Type B pancreatic cell (in vitro differentiated cells): ENCODE results near the gene DIPK1B. TPM values are rescaled to one million over a fixed set of nuclear protein-coding genes. Genes with fewer than 3 reads are reported as not detected.
"Not testable (repeated sequence)": the region's sequence is repeated elsewhere in the genome, so short reads cannot be mapped to it uniquely, and the experiment has no call there.

ENCODE experiments used
- DNase-seq: peaks from one replicate; pipeline ENCODE4 v3.0.0; 2021; ENCODE audit warnings: mixed read lengths; ENCODE audit not compliant: unreplicated experiment; ENCODE audit errors: extremely low spot score
- H3K27ac Mint-ChIP-seq: 2 replicates; pipeline ENCODE4 v1.8.0; 2021; ENCODE audit warnings: mild to moderate bottlenecking, mixed read lengths
- H3K27me3 Mint-ChIP-seq: 2 replicates; pipeline ENCODE4 v1.8.0; 2021; ENCODE audit warnings: mixed read lengths
- H3K36me3 Mint-ChIP-seq: 2 replicates; pipeline ENCODE4 v1.8.0; 2021; ENCODE audit warnings: mixed read lengths
- H3K4me1 Mint-ChIP-seq: one replicate; pipeline ENCODE4 v1.8.0; 2021; ENCODE audit warnings: mixed read lengths; ENCODE audit not compliant: unreplicated experiment
- H3K4me3 Mint-ChIP-seq: 2 replicates; pipeline ENCODE4 v1.8.0; 2021; ENCODE audit warnings: mild to moderate bottlenecking, mixed read lengths
- H3K9me3 Mint-ChIP-seq: 2 replicates; pipeline ENCODE4 v1.8.0; 2021; ENCODE audit warnings: mixed read lengths
- total RNA-seq: library from RNA; stranded (reverse); gene quantifications from 2 replicates; pipeline ENCODE4 v1.2.1, GENCODE V29; 2021; ENCODE audit warnings: low replicate concordance
- TF ChIP-seq, protein P1 (sequence below): fragments of 200-600 bp; sonication (generic); conservative IDR thresholded peaks from 2 replicates; pipeline ENCODE4 v1.5.0; 2021; ENCODE audit warnings: antibody characterized with exemption, mild to moderate bottlenecking

Gene DIPK1B
- total RNA-seq, 1 donor from 2014 or later, result 48.7 TPM

DNA sequence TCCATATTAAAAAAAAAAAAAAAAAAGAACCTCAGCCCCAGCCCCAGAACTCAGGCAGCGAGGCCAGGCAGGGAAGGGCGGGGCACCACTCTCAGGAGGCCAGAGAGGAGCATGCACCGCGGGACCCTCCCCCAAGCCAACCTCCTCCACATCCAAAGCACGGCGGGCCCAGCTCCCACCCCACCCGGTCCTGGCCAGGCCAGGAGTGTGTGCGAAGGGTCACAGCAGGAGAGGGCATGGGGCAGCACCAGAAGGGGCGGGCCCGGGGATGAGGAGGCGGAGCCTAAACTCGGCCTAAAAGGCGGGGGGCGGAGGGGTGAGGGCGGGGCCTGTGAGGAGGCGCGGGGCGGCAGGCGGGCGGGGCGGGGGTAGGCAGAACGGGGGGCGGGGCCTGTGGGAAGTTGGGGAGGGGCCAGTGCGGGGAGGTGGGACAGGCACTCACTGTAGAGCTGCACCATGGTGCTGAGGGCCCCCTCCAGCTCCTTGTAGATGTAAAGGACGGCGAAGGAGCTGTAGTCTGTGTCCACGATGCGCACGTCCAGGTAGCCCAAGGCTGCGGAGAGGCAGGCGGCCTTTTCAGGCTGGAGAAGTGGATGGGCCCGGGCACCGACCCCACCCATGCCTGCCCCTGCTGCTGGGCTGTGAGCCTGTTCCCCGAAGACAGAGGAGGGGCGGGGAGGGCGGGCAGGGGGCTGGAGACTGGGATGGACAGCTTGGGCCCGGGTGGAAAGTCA lies 50.7 kb downstream of the DIPK1B start:
- no peaks in the 10 kb centered on the region for H3K9me3 Mint-ChIP-seq
- H3K36me3 Mint-ChIP-seq, result no peaks in the 10 kb centered on the region
- H3K4me1 Mint-ChIP-seq, result peaks cover 8% of the 10 kb centered on the region
- H3K4me3 Mint-ChIP-seq, result no peak overlapping the region
- H3K27ac Mint-ChIP-seq, result no peak overlapping the region
- peaks cover 13% of the 10 kb centered on the region for H3K27me3 Mint-ChIP-seq
- no peak for DNase-seq
- TF ChIP-seq, protein P1, sequence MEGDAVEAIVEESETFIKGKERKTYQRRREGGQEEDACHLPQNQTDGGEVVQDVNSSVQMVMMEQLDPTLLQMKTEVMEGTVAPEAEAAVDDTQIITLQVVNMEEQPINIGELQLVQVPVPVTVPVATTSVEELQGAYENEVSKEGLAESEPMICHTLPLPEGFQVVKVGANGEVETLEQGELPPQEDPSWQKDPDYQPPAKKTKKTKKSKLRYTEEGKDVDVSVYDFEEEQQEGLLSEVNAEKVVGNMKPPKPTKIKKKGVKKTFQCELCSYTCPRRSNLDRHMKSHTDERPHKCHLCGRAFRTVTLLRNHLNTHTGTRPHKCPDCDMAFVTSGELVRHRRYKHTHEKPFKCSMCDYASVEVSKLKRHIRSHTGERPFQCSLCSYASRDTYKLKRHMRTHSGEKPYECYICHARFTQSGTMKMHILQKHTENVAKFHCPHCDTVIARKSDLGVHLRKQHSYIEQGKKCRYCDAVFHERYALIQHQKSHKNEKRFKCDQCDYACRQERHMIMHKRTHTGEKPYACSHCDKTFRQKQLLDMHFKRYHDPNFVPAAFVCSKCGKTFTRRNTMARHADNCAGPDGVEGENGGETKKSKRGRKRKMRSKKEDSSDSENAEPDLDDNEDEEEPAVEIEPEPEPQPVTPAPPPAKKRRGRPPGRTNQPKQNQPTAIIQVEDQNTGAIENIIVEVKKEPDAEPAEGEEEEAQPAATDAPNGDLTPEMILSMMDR, result no peak

DNA sequence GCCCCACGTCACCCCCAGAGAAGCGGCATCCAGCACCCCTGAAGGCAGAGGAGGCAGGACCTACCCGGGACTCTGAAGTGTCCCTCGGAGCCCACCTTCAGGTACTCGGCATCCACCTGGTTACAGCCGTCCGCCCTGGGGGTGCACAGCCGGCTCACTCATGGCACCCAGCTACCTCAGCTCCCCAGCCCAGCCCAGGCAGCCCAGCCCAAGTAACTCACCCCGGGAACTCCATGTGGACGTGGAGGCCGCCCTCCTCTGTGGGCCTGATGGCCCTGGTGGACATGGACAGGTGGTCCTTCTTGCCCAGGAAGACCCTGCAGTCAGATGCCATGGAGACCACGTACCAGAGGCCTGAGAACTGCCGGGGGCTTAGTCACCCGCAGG lies 51.3 kb downstream of the DIPK1B start:
- TF ChIP-seq, protein P1, result no peak

DNA sequence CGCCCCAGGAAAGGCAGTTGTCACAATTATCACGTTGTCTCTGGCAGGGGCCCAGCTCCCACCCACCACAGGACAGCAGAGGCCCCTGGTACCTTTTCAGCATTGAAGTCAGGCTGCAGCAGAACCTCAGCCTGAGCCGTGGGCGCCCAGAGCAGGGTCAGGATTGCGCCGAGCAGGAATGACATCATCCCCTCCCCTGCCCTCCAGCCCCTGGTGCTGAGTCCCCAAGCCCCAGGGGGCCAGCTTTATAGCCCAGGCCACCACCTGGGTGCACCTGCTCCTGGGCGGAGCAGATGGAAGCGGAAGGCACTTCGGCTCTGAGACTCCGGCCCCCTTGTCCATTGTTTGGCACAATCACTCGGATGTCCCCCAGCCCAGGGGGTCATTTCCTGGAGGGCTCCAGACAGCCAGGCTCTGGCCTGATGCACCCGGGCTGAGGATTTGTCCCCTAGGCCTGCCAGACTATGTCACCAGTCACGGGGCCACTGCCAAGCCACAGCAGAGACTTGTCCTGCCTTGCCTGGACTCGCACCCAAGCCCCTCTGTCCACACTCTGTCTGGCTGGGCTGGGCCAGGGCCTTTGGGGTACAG lies 52.0 kb downstream of the DIPK1B start, which contains the start of gene LCN15:
TSS of gene LCN15 (minus strand) at position 218 of the 591 bp plus-strand sequence. CDS start at position 188, 30 bp downstream.
- H3K36me3 Mint-ChIP-seq, result no peaks in the 10 kb centered on the region
- peaks cover 13% of the 10 kb centered on the region for H3K27me3 Mint-ChIP-seq
- DNase-seq, result no peak
- peaks cover 8% of the 10 kb centered on the region for H3K4me1 Mint-ChIP-seq
- no peaks in the 10 kb centered on the region for H3K9me3 Mint-ChIP-seq
- no peak within 1 kb of the TSS for H3K4me3 Mint-ChIP-seq
- no peak within 1 kb of the TSS for H3K27ac Mint-ChIP-seq
- TF ChIP-seq, protein P1, result no peak

More for the DNA sequence above, 51.3 kb downstream of the DIPK1B start:
- H3K27me3 Mint-ChIP-seq, result peaks cover 13% of the 10 kb centered on the region
- H3K9me3 Mint-ChIP-seq, result no peaks in the 10 kb centered on the region
- no peaks in the 10 kb centered on the region for H3K36me3 Mint-ChIP-seq
- no peak overlapping the region for H3K27ac Mint-ChIP-seq
- no peak overlapping the region for H3K4me3 Mint-ChIP-seq
- H3K4me1 Mint-ChIP-seq, result peaks cover 8% of the 10 kb centered on the region
- no peak for DNase-seq

DNA sequence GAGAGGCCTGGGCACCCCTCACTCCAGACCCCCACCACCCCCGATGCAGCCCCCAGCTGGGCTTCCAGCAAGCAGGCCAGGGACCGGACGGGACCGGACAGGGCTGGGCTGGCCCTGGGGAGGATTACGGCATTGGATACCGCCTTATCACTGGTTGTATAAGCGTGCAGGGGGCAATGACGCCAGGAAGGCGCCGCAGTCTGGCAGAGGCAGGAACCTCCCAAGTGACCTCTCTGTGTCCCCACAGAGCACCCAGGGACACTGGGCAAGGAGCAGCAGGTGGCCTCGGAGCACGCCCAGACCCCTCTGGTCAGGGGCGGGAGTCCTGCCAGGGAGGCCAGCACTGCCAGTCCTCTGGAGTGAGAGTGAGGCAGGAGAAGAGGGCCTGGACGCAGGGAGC lies 52.7 kb downstream of the DIPK1B start:
- H3K27me3 Mint-ChIP-seq, result peaks cover 13% of the 10 kb centered on the region
- TF ChIP-seq, protein P1, result no peak
- H3K36me3 Mint-ChIP-seq, result no peaks in the 10 kb centered on the region

DNA sequence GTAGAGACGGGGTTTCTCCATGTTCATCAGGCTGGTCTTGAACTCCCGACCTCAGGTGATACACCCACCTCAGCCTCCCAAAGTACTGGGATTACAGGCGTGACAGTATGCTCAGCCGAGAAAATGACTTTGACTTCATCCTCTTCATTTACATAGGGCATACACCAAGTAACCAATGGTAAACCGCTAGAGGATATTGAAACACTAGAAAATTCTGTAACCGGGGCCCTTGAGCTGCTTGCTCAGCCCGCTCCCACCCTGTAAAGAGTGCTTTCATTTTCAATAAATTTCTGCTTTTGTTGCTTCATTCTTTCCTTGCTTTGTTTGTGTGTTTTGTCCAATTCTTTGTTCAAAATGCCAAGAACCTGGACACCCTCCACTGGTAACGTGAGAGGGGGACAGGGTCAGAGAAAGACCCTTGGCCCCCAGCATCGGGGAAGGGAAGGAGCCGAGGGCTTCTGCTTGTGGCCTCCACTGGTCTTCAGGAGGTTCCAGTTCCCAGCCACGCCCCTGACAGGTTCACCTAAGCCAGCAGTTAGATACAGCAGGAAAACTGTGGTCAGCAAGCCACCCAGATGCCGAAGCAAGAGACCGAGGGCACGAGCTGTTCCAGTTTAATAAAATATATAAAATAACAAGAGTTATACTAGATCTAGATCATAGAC lies 53.5 kb downstream of the DIPK1B start:
- not testable (repeated sequence) for H3K36me3 Mint-ChIP-seq, H3K27ac Mint-ChIP-seq, H3K9me3 Mint-ChIP-seq, H3K4me1 Mint-ChIP-seq, H3K4me3 Mint-ChIP-seq, DNase-seq
- peaks cover 13% of the 10 kb centered on the region for H3K27me3 Mint-ChIP-seq

More for the DNA sequence above, 52.7 kb downstream of the DIPK1B start:
- Mint-ChIP-seq H3K27ac (no peak overlapping the region), H3K9me3 (no peaks in the 10 kb centered on the region), H3K4me1 (peaks cover 7% of the 10 kb centered on the region), H3K4me3 (no peak overlapping the region)
- no peak for DNase-seq
